WTC11 (cell line): ENCODE results near the gene CCDC190. TPM values are rescaled to one million over a fixed set of nuclear protein-coding genes. Genes with fewer than 3 reads are reported as not detected.

Source experiments
- ATAC-seq: fragments of 200-7000 bp; cut with Tn5 transposase; 2 replicates; pipeline ENCODE4 v1.10.0; 2021; ENCODE audit warnings: mild to moderate bottlenecking, moderate library complexity
- CTCF ChIA-PET: fragments of 300-600 bp; sonication (Branson Sonifier 250); formaldehyde crosslinking; loops from one replicate; lab custom pipeline; 2021; ENCODE audit warnings: antibody characterized with exemption; lab: Charles Lee
- POLR2A ChIA-PET: fragments of 350-600 bp; sonication (Branson Sonifier 250); formaldehyde crosslinking; loops from one replicate; lab custom pipeline; 2021; ENCODE audit warnings: antibody characterized with exemption; lab: Charles Lee
- DNase-seq: peaks from one replicate; pipeline ENCODE4 v3.0.0; 2021; ENCODE audit warnings: low spot score
- H3K27ac Mint-ChIP-seq: 2 replicates; pipeline ENCODE4 v1.8.0; 2021; ENCODE audit warnings: mixed read lengths
- H3K27me3 Mint-ChIP-seq: 2 replicates; pipeline ENCODE4 v1.8.0; 2021; ENCODE audit warnings: low read depth, mild to moderate bottlenecking, moderate library complexity, mixed read lengths
- H3K36me3 Mint-ChIP-seq: 2 replicates; pipeline ENCODE4 v1.8.0; 2021; ENCODE audit warnings: mixed read lengths
- H3K4me1 Mint-ChIP-seq: 2 replicates; pipeline ENCODE4 v1.8.0; 2022; ENCODE audit warnings: mixed read lengths
- H3K4me3 Mint-ChIP-seq: 2 replicates; pipeline ENCODE4 v1.8.0; 2021; ENCODE audit warnings: mild to moderate bottlenecking, moderate library complexity, mixed read lengths
- H3K9me3 Mint-ChIP-seq: 2 replicates; pipeline ENCODE4 v1.8.0; 2021; ENCODE audit warnings: mixed read lengths
- ATF1 ChIP-seq: sonication (generic); formaldehyde crosslinking; IDR thresholded peaks from 2 replicates; pipeline ENCODE4 v1.8.1; 2023; ENCODE audit warnings: mild to moderate bottlenecking, moderate library complexity, missing genetic modification reagents
- CTCF ChIP-seq: fragments of 200-600 bp; IDR thresholded peaks from 2 replicates; pipeline ENCODE4 v1.8.0; 2022; ENCODE audit warnings: antibody characterized with exemption
- E2F4 ChIP-seq: sonication (generic); formaldehyde crosslinking; IDR thresholded peaks from 2 replicates; pipeline ENCODE4 v1.8.1; 2022; ENCODE audit warnings: low read depth, mild to moderate bottlenecking, moderate library complexity, missing genetic modification reagents, borderline replicate concordance
- FOXK1 ChIP-seq: sonication (generic); formaldehyde crosslinking; IDR thresholded peaks from 2 replicates; pipeline ENCODE4 v1.8.0; 2022; ENCODE audit warnings: mild to moderate bottlenecking, moderate library complexity, missing genetic modification reagents
- JAZF1 ChIP-seq: fragments of 250-450 bp; sonication (Bioruptor Pico); IDR thresholded peaks from 2 replicates; pipeline ENCODE4 v1.9.0; 2021; ENCODE audit warnings: moderate library complexity, mild to moderate bottlenecking, inconsistent platforms
- NFE2L1 ChIP-seq: sonication (generic); formaldehyde crosslinking; IDR thresholded peaks from 2 replicates; pipeline ENCODE4 v1.8.1; 2023; ENCODE audit warnings: missing genetic modification reagents
- RELA ChIP-seq: sonication (generic); formaldehyde crosslinking; IDR thresholded peaks from 2 replicates; pipeline ENCODE4 v1.8.1; 2022; ENCODE audit warnings: missing genetic modification reagents, mild to moderate bottlenecking, borderline replicate concordance
- SMAD3 ChIP-seq: sonication (generic); formaldehyde crosslinking; IDR thresholded peaks from 2 replicates; pipeline ENCODE4 v1.8.0; 2022; ENCODE audit warnings: missing genetic modification reagents, mild to moderate bottlenecking, borderline replicate concordance
- ZBTB21 ChIP-seq: sonication (generic); formaldehyde crosslinking; IDR thresholded peaks from 2 replicates; pipeline ENCODE4 v1.8.1; 2023; ENCODE audit warnings: mild to moderate bottlenecking, missing genetic modification reagents, borderline replicate concordance
- ZNF263 ChIP-seq: sonication (generic); formaldehyde crosslinking; IDR thresholded peaks from 2 replicates; pipeline ENCODE4 v1.8.1; 2022; ENCODE audit warnings: low read depth, mild to moderate bottlenecking, moderate library complexity, missing genetic modification reagents
- ZNF281 ChIP-seq: sonication (generic); formaldehyde crosslinking; IDR thresholded peaks from 2 replicates; pipeline ENCODE4 v1.8.0; 2023; ENCODE audit warnings: mild to moderate bottlenecking, missing genetic modification reagents
- ZNF671 ChIP-seq: fragments of 250-450 bp; sonication (Bioruptor Pico); IDR thresholded peaks from 2 replicates; pipeline ENCODE4 v1.8.0; 2021; ENCODE audit warnings: mild to moderate bottlenecking
- total RNA-seq: library from RNA; stranded (reverse); gene quantifications from 3 replicates; pipeline ENCODE4 v1.2.3, GENCODE V29; 2021
- TF ChIP-seq, protein P1 (sequence below): sonication (generic); formaldehyde crosslinking; IDR thresholded peaks from 2 replicates; pipeline ENCODE4 v1.8.0; 2022; ENCODE audit warnings: mild to moderate bottlenecking, missing genetic modification reagents
- TF ChIP-seq, protein P2 (sequence below): fragments of 250-450 bp; sonication (Bioruptor Pico); IDR thresholded peaks from 2 replicates; pipeline ENCODE4 v1.9.0; 2021; ENCODE audit warnings: mild to moderate bottlenecking, borderline replicate concordance
- TF ChIP-seq, protein P3 (sequence below): sonication (generic); formaldehyde crosslinking; IDR thresholded peaks from 2 replicates; pipeline ENCODE4 v1.8.1; 2023; ENCODE audit warnings: mild to moderate bottlenecking, missing genetic modification reagents, moderate library complexity
- TF ChIP-seq, protein P4 (sequence below): sonication (generic); formaldehyde crosslinking; IDR thresholded peaks from 2 replicates; pipeline ENCODE4 v1.8.0; 2022; ENCODE audit warnings: missing genetic modification reagents
- TF ChIP-seq, protein P5 (sequence below): sonication (generic); formaldehyde crosslinking; conservative IDR thresholded peaks from 2 replicates; pipeline ENCODE4 v1.8.1; 2022; ENCODE audit warnings: mild to moderate bottlenecking, missing genetic modification reagents
- TF ChIP-seq, protein P6 (sequence below): sonication (generic); formaldehyde crosslinking; IDR thresholded peaks from 2 replicates; pipeline ENCODE4 v1.8.0; 2022; ENCODE audit warnings: mild to moderate bottlenecking, missing genetic modification reagents

The CCDC190 gene
- total RNA-seq, 1 experiment from 2014 or later: not detected

- TF ChIP-seq, protein P1, sequence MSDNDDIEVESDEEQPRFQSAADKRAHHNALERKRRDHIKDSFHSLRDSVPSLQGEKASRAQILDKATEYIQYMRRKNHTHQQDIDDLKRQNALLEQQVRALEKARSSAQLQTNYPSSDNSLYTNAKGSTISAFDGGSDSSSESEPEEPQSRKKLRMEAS: no peak
- TF ChIP-seq, protein P2, sequence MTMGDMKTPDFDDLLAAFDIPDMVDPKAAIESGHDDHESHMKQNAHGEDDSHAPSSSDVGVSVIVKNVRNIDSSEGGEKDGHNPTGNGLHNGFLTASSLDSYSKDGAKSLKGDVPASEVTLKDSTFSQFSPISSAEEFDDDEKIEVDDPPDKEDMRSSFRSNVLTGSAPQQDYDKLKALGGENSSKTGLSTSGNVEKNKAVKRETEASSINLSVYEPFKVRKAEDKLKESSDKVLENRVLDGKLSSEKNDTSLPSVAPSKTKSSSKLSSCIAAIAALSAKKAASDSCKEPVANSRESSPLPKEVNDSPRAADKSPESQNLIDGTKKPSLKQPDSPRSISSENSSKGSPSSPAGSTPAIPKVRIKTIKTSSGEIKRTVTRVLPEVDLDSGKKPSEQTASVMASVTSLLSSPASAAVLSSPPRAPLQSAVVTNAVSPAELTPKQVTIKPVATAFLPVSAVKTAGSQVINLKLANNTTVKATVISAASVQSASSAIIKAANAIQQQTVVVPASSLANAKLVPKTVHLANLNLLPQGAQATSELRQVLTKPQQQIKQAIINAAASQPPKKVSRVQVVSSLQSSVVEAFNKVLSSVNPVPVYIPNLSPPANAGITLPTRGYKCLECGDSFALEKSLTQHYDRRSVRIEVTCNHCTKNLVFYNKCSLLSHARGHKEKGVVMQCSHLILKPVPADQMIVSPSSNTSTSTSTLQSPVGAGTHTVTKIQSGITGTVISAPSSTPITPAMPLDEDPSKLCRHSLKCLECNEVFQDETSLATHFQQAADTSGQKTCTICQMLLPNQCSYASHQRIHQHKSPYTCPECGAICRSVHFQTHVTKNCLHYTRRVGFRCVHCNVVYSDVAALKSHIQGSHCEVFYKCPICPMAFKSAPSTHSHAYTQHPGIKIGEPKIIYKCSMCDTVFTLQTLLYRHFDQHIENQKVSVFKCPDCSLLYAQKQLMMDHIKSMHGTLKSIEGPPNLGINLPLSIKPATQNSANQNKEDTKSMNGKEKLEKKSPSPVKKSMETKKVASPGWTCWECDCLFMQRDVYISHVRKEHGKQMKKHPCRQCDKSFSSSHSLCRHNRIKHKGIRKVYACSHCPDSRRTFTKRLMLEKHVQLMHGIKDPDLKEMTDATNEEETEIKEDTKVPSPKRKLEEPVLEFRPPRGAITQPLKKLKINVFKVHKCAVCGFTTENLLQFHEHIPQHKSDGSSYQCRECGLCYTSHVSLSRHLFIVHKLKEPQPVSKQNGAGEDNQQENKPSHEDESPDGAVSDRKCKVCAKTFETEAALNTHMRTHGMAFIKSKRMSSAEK (CRISPR knock-in tag): no peak
These were observed 29.0 kb upstream of the CCDC190 start (continued) for GRCh38 chr1:162889989-162890388.

GRCh38 chr1:162886705-162887104 is 25.7 kb upstream of the CCDC190 start:
- peaks cover 8% of the 10 kb centered on the region for H3K4me1 Mint-ChIP-seq

More at GRCh38 chr1:162886705-162887104, 25.7 kb upstream of the CCDC190 start:
- ChIA-PET POLR2A (no interaction called here), CTCF (interaction anchor here (1.6 kb wide), 1 partner anchor 8 kb away, joined by 7 read pairs; no protein-coding TSS in a partner anchor)
- no peak overlapping the region for H3K4me3 Mint-ChIP-seq
- no peaks in the 10 kb centered on the region for H3K27me3 Mint-ChIP-seq
- no peak for TF ChIP-seq ZNF281 (CRISPR knock-in tag)
- TF ChIP-seq JAZF1: no peak
- TF ChIP-seq E2F4 (CRISPR knock-in tag): no peak
- no peak for TF ChIP-seq SMAD3 (CRISPR knock-in tag)
- no peak for TF ChIP-seq ATF1 (CRISPR knock-in tag)
- TF ChIP-seq, protein P3, sequence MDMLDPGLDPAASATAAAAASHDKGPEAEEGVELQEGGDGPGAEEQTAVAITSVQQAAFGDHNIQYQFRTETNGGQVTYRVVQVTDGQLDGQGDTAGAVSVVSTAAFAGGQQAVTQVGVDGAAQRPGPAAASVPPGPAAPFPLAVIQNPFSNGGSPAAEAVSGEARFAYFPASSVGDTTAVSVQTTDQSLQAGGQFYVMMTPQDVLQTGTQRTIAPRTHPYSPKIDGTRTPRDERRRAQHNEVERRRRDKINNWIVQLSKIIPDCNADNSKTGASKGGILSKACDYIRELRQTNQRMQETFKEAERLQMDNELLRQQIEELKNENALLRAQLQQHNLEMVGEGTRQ: no peak
- TF ChIP-seq ZNF263 (CRISPR knock-in tag): no peak
- TF ChIP-seq, protein P4, sequence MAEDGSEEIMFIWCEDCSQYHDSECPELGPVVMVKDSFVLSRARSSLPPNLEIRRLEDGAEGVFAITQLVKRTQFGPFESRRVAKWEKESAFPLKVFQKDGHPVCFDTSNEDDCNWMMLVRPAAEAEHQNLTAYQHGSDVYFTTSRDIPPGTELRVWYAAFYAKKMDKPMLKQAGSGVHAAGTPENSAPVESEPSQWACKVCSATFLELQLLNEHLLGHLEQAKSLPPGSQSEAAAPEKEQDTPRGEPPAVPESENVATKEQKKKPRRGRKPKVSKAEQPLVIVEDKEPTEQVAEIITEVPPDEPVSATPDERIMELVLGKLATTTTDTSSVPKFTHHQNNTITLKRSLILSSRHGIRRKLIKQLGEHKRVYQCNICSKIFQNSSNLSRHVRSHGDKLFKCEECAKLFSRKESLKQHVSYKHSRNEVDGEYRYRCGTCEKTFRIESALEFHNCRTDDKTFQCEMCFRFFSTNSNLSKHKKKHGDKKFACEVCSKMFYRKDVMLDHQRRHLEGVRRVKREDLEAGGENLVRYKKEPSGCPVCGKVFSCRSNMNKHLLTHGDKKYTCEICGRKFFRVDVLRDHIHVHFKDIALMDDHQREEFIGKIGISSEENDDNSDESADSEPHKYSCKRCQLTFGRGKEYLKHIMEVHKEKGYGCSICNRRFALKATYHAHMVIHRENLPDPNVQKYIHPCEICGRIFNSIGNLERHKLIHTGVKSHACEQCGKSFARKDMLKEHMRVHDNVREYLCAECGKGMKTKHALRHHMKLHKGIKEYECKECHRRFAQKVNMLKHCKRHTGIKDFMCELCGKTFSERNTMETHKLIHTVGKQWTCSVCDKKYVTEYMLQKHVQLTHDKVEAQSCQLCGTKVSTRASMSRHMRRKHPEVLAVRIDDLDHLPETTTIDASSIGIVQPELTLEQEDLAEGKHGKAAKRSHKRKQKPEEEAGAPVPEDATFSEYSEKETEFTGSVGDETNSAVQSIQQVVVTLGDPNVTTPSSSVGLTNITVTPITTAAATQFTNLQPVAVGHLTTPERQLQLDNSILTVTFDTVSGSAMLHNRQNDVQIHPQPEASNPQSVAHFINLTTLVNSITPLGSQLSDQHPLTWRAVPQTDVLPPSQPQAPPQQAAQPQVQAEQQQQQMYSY (CRISPR knock-in tag): no peak
- TF ChIP-seq FOXK1 (CRISPR knock-in tag): no peak
- TF ChIP-seq ZBTB21 (CRISPR knock-in tag): no peak
- no peak for TF ChIP-seq NFE2L1
- TF ChIP-seq ZNF671 (CRISPR knock-in tag): no peak
- TF ChIP-seq, protein P5, sequence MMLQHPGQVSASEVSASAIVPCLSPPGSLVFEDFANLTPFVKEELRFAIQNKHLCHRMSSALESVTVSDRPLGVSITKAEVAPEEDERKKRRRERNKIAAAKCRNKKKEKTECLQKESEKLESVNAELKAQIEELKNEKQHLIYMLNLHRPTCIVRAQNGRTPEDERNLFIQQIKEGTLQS (CRISPR knock-in tag): no peak
- no peak for TF ChIP-seq RELA (CRISPR knock-in tag)
- no peak for TF ChIP-seq CTCF
- TF ChIP-seq, protein P6, sequence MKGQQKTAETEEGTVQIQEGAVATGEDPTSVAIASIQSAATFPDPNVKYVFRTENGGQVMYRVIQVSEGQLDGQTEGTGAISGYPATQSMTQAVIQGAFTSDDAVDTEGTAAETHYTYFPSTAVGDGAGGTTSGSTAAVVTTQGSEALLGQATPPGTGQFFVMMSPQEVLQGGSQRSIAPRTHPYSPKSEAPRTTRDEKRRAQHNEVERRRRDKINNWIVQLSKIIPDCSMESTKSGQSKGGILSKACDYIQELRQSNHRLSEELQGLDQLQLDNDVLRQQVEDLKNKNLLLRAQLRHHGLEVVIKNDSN (CRISPR knock-in tag): no peak
- no peak overlapping the region for H3K27ac Mint-ChIP-seq
- ATAC-seq: no peak
- DNase-seq: no peak
- H3K9me3 Mint-ChIP-seq: no peaks in the 10 kb centered on the region
- no peaks in the 10 kb centered on the region for H3K36me3 Mint-ChIP-seq
